Neural cell (in vitro differentiated cells): ENCODE measurements around the gene UNC45A.

Source experiments
- EP300 ChIP-seq: fragments of 450-650 bp; conservative IDR thresholded peaks from 2 replicates; pipeline ENCODE4 v1.6.1; 2014; ENCODE audit warnings: antibody characterized with exemption, mild to moderate bottlenecking, moderate library complexity; ENCODE audit not compliant: poor library complexity, severe bottlenecking
- EZH2 ChIP-seq: fragments of 200-600, 300-800 bp; shearing (Covaris generic), sonication (generic); IDR thresholded peaks from 2 replicates; pipeline ENCODE4 v1.6.1; 2014; ENCODE audit warnings: antibody characterized with exemption, low read length, borderline replicate concordance, mild to moderate bottlenecking; ENCODE audit not compliant: insufficient read depth, poor library complexity, severe bottlenecking
- POLR2AphosphoS5 ChIP-seq: IDR thresholded peaks from 2 replicates; pipeline ENCODE4 v1.6.1; 2012
- TAF1 ChIP-seq: IDR thresholded peaks from 2 replicates; pipeline ENCODE4 v1.6.1; 2012; ENCODE audit warnings: low read depth
- TF ChIP-seq, protein P1 (sequence below): fragments of 450-650 bp; IDR thresholded peaks from 2 replicates; pipeline ENCODE4 v1.5.1; 2014; ENCODE audit warnings: antibody characterized with exemption, mild to moderate bottlenecking, moderate library complexity; ENCODE audit not compliant: poor library complexity, severe bottlenecking
- TF ChIP-seq, protein P2 (sequence below): IDR thresholded peaks from 2 replicates; pipeline ENCODE4 v1.6.1; 2012; ENCODE audit warnings: borderline replicate concordance

DNA sequence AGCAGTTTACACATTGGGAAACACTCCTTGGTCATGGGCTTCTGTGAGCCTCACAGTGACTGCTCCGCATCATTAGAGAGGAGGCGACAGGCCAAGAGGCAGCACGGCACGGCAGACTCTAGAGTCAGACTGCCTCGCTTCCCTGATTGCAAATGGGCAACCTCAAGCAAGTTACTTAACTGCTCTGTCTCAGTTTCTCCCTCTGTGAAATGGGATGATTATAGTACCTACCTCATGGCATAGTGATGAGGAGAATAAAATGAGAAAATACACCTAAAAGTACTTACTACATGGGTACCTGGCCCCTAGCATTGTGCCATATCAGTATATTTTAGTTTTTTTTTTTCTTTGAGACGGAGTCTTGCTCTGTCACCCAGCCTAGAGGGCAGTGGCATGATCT, 15.6 kb downstream of the UNC45A start:
- TF ChIP-seq, protein P1, sequence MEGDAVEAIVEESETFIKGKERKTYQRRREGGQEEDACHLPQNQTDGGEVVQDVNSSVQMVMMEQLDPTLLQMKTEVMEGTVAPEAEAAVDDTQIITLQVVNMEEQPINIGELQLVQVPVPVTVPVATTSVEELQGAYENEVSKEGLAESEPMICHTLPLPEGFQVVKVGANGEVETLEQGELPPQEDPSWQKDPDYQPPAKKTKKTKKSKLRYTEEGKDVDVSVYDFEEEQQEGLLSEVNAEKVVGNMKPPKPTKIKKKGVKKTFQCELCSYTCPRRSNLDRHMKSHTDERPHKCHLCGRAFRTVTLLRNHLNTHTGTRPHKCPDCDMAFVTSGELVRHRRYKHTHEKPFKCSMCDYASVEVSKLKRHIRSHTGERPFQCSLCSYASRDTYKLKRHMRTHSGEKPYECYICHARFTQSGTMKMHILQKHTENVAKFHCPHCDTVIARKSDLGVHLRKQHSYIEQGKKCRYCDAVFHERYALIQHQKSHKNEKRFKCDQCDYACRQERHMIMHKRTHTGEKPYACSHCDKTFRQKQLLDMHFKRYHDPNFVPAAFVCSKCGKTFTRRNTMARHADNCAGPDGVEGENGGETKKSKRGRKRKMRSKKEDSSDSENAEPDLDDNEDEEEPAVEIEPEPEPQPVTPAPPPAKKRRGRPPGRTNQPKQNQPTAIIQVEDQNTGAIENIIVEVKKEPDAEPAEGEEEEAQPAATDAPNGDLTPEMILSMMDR: no peak
- TF ChIP-seq EP300 (no peak), POLR2AphosphoS5 (no peak), EZH2 (no peak), TAF1 (no peak)
- TF ChIP-seq, protein P2, sequence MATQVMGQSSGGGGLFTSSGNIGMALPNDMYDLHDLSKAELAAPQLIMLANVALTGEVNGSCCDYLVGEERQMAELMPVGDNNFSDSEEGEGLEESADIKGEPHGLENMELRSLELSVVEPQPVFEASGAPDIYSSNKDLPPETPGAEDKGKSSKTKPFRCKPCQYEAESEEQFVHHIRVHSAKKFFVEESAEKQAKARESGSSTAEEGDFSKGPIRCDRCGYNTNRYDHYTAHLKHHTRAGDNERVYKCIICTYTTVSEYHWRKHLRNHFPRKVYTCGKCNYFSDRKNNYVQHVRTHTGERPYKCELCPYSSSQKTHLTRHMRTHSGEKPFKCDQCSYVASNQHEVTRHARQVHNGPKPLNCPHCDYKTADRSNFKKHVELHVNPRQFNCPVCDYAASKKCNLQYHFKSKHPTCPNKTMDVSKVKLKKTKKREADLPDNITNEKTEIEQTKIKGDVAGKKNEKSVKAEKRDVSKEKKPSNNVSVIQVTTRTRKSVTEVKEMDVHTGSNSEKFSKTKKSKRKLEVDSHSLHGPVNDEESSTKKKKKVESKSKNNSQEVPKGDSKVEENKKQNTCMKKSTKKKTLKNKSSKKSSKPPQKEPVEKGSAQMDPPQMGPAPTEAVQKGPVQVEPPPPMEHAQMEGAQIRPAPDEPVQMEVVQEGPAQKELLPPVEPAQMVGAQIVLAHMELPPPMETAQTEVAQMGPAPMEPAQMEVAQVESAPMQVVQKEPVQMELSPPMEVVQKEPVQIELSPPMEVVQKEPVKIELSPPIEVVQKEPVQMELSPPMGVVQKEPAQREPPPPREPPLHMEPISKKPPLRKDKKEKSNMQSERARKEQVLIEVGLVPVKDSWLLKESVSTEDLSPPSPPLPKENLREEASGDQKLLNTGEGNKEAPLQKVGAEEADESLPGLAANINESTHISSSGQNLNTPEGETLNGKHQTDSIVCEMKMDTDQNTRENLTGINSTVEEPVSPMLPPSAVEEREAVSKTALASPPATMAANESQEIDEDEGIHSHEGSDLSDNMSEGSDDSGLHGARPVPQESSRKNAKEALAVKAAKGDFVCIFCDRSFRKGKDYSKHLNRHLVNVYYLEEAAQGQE: no peak
